ENCODE results near the gene NUTF2. TPM values are rescaled to one million over a fixed set of nuclear protein-coding genes. Genes with fewer than 3 reads are reported as not detected.

NUTF2 gene
- total RNA-seq, 1 donor from 2014 or later: 156 TPM

GRCh38 chr16:67881621-67882161 is 35.0 kb downstream of the NUTF2 start:
- Histone ChIP-seq H3K36me3 (ENCODE audit: control insufficient read depth, insufficient read depth, low read length) (peaks cover 4% of the 10 kb centered on the region), H3K4me3 (ENCODE audit: low read depth, low read length) (no peak overlapping the region), H3K27me3 (ENCODE audit: control insufficient read depth, insufficient read depth, low read length) (no peaks in the 10 kb centered on the region)
- TF ChIP-seq CTCF (IDR thresholded peaks at IDR 0.05; ENCODE audit: insufficient read depth, low read length, poor library complexity, severe bottlenecking): no peak
- no peak for DNase-seq (ENCODE audit: low read depth)

GRCh38 chr16:67882374-67883145 is 35.8 kb downstream of the NUTF2 start:
- Histone ChIP-seq H3K36me3 (ENCODE audit: control insufficient read depth, insufficient read depth, low read length) (peaks cover 2% of the 10 kb centered on the region), H3K4me3 (ENCODE audit: low read depth, low read length) (no peak overlapping the region), H3K27me3 (ENCODE audit: control insufficient read depth, insufficient read depth, low read length) (no peaks in the 10 kb centered on the region)
- TF ChIP-seq CTCF (IDR thresholded peaks at IDR 0.05; ENCODE audit: insufficient read depth, low read length, poor library complexity, severe bottlenecking): no peak
- no peak for DNase-seq (ENCODE audit: low read depth)

GRCh38 chr16:67883146-67883871 is 36.6 kb downstream of the NUTF2 start:
- no peak for TF ChIP-seq CTCF (IDR thresholded peaks at IDR 0.05; ENCODE audit: insufficient read depth, low read length, poor library complexity, severe bottlenecking)
- no peak overlapping the region for H3K4me3 ChIP-seq (ENCODE audit: low read depth, low read length)
- H3K27me3 ChIP-seq (ENCODE audit: control insufficient read depth, insufficient read depth, low read length): no peaks in the 10 kb centered on the region
- H3K36me3 ChIP-seq (ENCODE audit: control insufficient read depth, insufficient read depth, low read length): peaks cover 2% of the 10 kb centered on the region
- DNase-seq (ENCODE audit: low read depth): no peak

- H3K27me3 ChIP-seq (ENCODE audit: control insufficient read depth, insufficient read depth, low read length): no peaks in the 10 kb centered on the region
- DNase-seq (ENCODE audit: low read depth): no peak
- peaks cover 2% of the 10 kb centered on the region for H3K36me3 ChIP-seq (ENCODE audit: control insufficient read depth, insufficient read depth, low read length)
- H3K4me3 ChIP-seq (ENCODE audit: low read depth, low read length): no peak overlapping the region
- TF ChIP-seq CTCF (IDR thresholded peaks at IDR 0.05; ENCODE audit: insufficient read depth, low read length, poor library complexity, severe bottlenecking): peak; percentile 96
Observed at GRCh38 chr16:67883872-67884261, 37.1 kb downstream of the NUTF2 start.

GRCh38 chr16:67884684-67885083 is 38.0 kb downstream of the NUTF2 start, which contains the start of gene NRN1L:
Gene NRN1L, plus strand, starts transcription at chr16:67884885. Its CDS starts 19 bp downstream, at chr16:67884904.
- Histone ChIP-seq H3K36me3 (ENCODE audit: control insufficient read depth, insufficient read depth, low read length) (peaks cover 2% of the 10 kb centered on the region), H3K27me3 (ENCODE audit: control insufficient read depth, insufficient read depth, low read length) (no peaks in the 10 kb centered on the region), H3K4me3 (ENCODE audit: low read depth, low read length) (no peak within 1 kb of the TSS)
- no peak for TF ChIP-seq CTCF (IDR thresholded peaks at IDR 0.05; ENCODE audit: insufficient read depth, low read length, poor library complexity, severe bottlenecking)
- DNase-seq (ENCODE audit: low read depth): peak; percentile 25
